A549 (cell line): ENCODE results near the gene UMODL1. TPM values are rescaled to one million over a fixed set of nuclear protein-coding genes. Genes with fewer than 3 reads are reported as not detected.

Experiments
- ATAC-seq, 2 experiments: fragments of 200-7000 bp in 1 of 2; fragments of >200 bp in 1 of 2; cut with Nextera tagmentation in 1 of 2; cut with Tn5 transposase in 1 of 2; 3 replicates each; pipeline versions ENCODE4 v1.8.0 to v1.9.1; 2018 to 2020; ENCODE audit warnings: mild to moderate bottlenecking in 1 of 2, moderate library complexity in 1 of 2
- CTCF ChIA-PET: fragments of 300-600 bp; sonication (Branson Sonifier 250); formaldehyde crosslinking; extraction: SDS; loops from one replicate; lab custom pipeline; 2021; ENCODE audit warnings: antibody characterized with exemption, inconsistent platforms; lab: Yijun Ruan, JAX
- POLR2A ChIA-PET: fragments of 350-600 bp; formaldehyde crosslinking; extraction: SDS; loops from one replicate; lab custom pipeline; 2021; ENCODE audit warnings: antibody characterized with exemption, inconsistent platforms; lab: Yijun Ruan, JAX
- DNase-seq, 2 experiments: peaks; one replicate each; pipeline versions ENCODE4 v3.0.0 to v3.0.0-alpha.2; 2011 to 2016; ENCODE audit warnings: low read depth in 1 of 2, low spot score in 1 of 2
- FAIRE-seq: peaks from 2 replicates; lab custom pipeline; 2011; peaks lifted over from hg19 to GRCh38; lab: Jason Lieb, UNC
- H3K27ac ChIP-seq, 2 experiments: fragments of >200 bp; sonication (Bioruptor Twin); formaldehyde crosslinking; 3 replicates each; pipeline ENCODE4 v1.5.1; 2016 to 2017
- H3K4me1 ChIP-seq: fragments of >200 bp; sonication (Bioruptor Twin); formaldehyde crosslinking; 3 replicates; pipeline ENCODE4 v1.6.1; 2016
- H3K4me2 ChIP-seq: fragments of >200 bp; sonication (Bioruptor Twin); formaldehyde crosslinking; 3 replicates; pipeline ENCODE4 v1.6.1; 2016
- H3K4me3 ChIP-seq: fragments of >200 bp; sonication (Bioruptor Twin); formaldehyde crosslinking; 3 replicates; pipeline ENCODE4 v1.5.1; 2016
- H3K9me3 ChIP-seq: fragments of >200 bp; sonication (Bioruptor Twin); formaldehyde crosslinking; 3 replicates; pipeline ENCODE4 v1.6.1; 2016
- CBX2 ChIP-seq: fragments of 200-600 bp; sonication (generic); IDR thresholded peaks from 2 replicates; pipeline ENCODE4 v1.6.1; 2016; ENCODE audit warnings: low read depth, mild to moderate bottlenecking, borderline replicate concordance
- CEBPB ChIP-seq, 2 experiments: fragments of >200 bp in 1 of 2; sonication (Bioruptor Twin) in 1 of 2; formaldehyde crosslinking in 1 of 2; IDR thresholded peaks; 2 replicates each; pipeline ENCODE4 v1.6.1; 2012 to 2016
- CHD2 ChIP-seq: fragments of 150-350 bp; IDR thresholded peaks from 2 replicates; pipeline ENCODE4 v1.6.1; 2014; ENCODE audit warnings: low read length; ENCODE audit not compliant: partially characterized antibody
- CHD4 ChIP-seq: fragments of 200-600 bp; sonication (generic); IDR thresholded peaks from 2 replicates; pipeline ENCODE4 v1.6.1; 2016; ENCODE audit warnings: antibody characterized with exemption, mild to moderate bottlenecking, borderline replicate concordance
- FOSL2 ChIP-seq, 2 experiments: fragments of 450-650 bp in 1 of 2; fragments of >200 bp in 1 of 2; sonication (Bioruptor Twin) in 1 of 2; formaldehyde crosslinking; IDR thresholded peaks; 2 replicates each; pipeline versions ENCODE4 v1.5.0 to v1.6.1; 2016 to 2020; ENCODE audit warnings: mild to moderate bottlenecking in 1 of 2, moderate library complexity in 1 of 2
- JUN ChIP-seq, 2 experiments: fragments of >200 bp; sonication (Bioruptor Twin); formaldehyde crosslinking; IDR thresholded peaks; 2 replicates in 1 of 2; 3 replicates in 1 of 2; pipeline ENCODE4 v1.6.1; 2016 to 2017
- JUNB ChIP-seq: fragments of >200 bp; sonication (Bioruptor Twin); formaldehyde crosslinking; IDR thresholded peaks from 2 replicates; pipeline ENCODE4 v1.6.1; 2016
- KDM5A ChIP-seq: fragments of 200-600 bp; sonication (generic); IDR thresholded peaks from 2 replicates; pipeline ENCODE4 v1.6.1; 2016; ENCODE audit warnings: antibody characterized with exemption, mild to moderate bottlenecking
- MAZ ChIP-seq: fragments of 150-350 bp; IDR thresholded peaks from 2 replicates; pipeline ENCODE4 v1.6.1; 2014; ENCODE audit warnings: antibody characterized with exemption, low read depth, low read length, borderline replicate concordance
- NPAS2 ChIP-seq: fragments of 250-450 bp; sonication (Bioruptor Pico); IDR thresholded peaks from 2 replicates; pipeline ENCODE4 v1.8.0; 2022; ENCODE audit warnings: mild to moderate bottlenecking, moderate library complexity, borderline replicate concordance
- RFX5 ChIP-seq: fragments of 450-650 bp; IDR thresholded peaks from 2 replicates; pipeline ENCODE4 v1.7.1; 2014; ENCODE audit warnings: antibody characterized with exemption, mild to moderate bottlenecking, moderate library complexity
- SMC3 ChIP-seq: fragments of >200 bp; sonication (Bioruptor Twin); formaldehyde crosslinking; IDR thresholded peaks from 3 replicates; pipeline ENCODE4 v1.6.1; 2018; ENCODE audit warnings: inconsistent platforms
- SREBF2 ChIP-seq: fragments of 450-650 bp; IDR thresholded peaks from 2 replicates; pipeline ENCODE4 v1.6.1; 2014; ENCODE audit warnings: mild to moderate bottlenecking, moderate library complexity
- TP53 ChIP-seq: fragments of 250-450 bp; sonication (Bioruptor Pico); IDR thresholded peaks from 2 replicates; pipeline ENCODE4 v1.5.0; 2021; ENCODE audit warnings: mild to moderate bottlenecking, moderate library complexity
- ZNF302 ChIP-seq: fragments of 250-450 bp; sonication (Bioruptor Pico); IDR thresholded peaks from 2 replicates; pipeline ENCODE4 v1.9.0; 2021; ENCODE audit warnings: inconsistent platforms, mild to moderate bottlenecking, moderate library complexity
- ZSCAN20 ChIP-seq: fragments of 250-450 bp; sonication (Bioruptor Pico); IDR thresholded peaks from 2 replicates; pipeline ENCODE4 v1.8.0; 2022; ENCODE audit warnings: mild to moderate bottlenecking, moderate library complexity
- WGBS: methylation state at CpG from one replicate; pipeline ENCODE4 v1.1.6; 2017; ENCODE audit errors: missing lambda C conversion rate; 5-methylcytosine and 5-hydroxymethylcytosine counted together
- polyA plus RNA-seq, 4 experiments: library from polyadenylated mRNA; depleted of rRNA in 3 of 4; stranded (reverse); fragments of >200 nt; fragmentation: RNase III in 1 of 4; extraction: RNeasy Plus Mini Kit Qiagen cat#74134 plus additional on column Dnase treatment in 1 of 4; gene quantifications; 2 replicates in 3 of 4; 3 replicates in 1 of 4; pipeline ENCODE4 v1.2.3, GENCODE V29; 2011 to 2017
- TF ChIP-seq, protein P1 (sequence below): fragments of >200 bp; sonication (Bioruptor Twin); formaldehyde crosslinking; IDR thresholded peaks from 3 replicates; pipeline ENCODE4 v1.5.1; 2016
- TF ChIP-seq, protein P2 (sequence below): fragments of 250-450 bp; sonication (Bioruptor Pico); IDR thresholded peaks from 2 replicates; pipeline ENCODE4 v1.5.0; 2021; ENCODE audit warnings: mild to moderate bottlenecking, moderate library complexity, borderline replicate concordance
- TF ChIP-seq, protein P3 (sequence below): IDR thresholded peaks from 2 replicates; pipeline ENCODE4 v1.6.1; 2012
- TF ChIP-seq, protein P4 (sequence below): fragments of >200 bp; sonication (Bioruptor Twin); formaldehyde crosslinking; IDR thresholded peaks from 2 replicates; pipeline ENCODE4 v1.6.1; 2016
- TF ChIP-seq, protein P5 (sequence below): fragments of >200 bp; sonication (Bioruptor Twin); formaldehyde crosslinking; IDR thresholded peaks from 3 replicates; pipeline ENCODE4 v1.6.1; 2016

UMODL1 gene
- polyA plus RNA-seq, 2 of the 4 experiments (the other 2 are of a cell fraction): not detected

DNA sequence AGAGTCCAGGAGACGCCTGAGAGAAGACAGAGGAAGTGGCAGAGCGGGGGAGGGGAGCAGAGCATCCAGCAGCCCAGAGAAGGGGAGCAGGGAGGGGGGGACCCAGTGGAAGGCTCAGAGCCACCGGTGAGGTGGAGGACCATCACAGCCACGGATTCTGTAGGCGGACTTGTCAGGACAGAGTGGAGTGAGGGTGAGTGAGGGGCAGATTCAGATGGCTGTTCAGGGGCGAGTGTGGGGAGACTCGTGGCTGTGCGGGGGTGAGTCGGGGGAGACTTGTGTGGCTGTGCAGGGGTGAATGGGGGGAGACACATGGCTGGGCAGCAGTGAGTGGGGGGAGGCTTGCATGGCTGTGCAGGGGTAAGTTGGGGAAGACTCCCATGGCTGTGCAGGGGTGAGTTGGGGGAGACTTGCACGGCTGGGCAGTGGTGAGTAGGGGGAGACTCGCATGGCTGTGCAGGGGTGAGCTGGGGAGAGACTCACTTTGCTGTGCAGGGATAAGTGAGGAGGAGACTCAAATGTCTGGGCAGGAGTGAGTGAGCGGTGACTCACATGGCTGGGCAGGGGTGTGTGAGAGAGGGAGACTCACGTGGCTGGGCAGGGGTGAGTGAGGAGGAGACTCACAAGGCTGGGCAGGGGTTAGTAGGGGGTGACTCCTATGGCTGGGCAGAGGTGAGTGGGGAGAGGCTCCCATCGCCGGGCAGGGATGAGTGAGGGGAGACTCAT is 91.0 kb downstream of the UMODL1 start:
- ATAC-seq (no peak), FAIRE-seq (no peak), DNase-seq (no peak)
- WGBS: 67% methylated on average over 14 of the region's 15 CpGs
- CTCF ChIA-PET: interaction anchor here (2.5 kb wide), 1 partner anchor 98 kb away, joined by 13 read pairs; no protein-coding TSS in a partner anchor
- no peak overlapping the region for H3K4me3 ChIP-seq
- H3K4me2 ChIP-seq: no peak overlapping the region
- no peak for TF ChIP-seq SREBF2
- TF ChIP-seq, protein P1, sequence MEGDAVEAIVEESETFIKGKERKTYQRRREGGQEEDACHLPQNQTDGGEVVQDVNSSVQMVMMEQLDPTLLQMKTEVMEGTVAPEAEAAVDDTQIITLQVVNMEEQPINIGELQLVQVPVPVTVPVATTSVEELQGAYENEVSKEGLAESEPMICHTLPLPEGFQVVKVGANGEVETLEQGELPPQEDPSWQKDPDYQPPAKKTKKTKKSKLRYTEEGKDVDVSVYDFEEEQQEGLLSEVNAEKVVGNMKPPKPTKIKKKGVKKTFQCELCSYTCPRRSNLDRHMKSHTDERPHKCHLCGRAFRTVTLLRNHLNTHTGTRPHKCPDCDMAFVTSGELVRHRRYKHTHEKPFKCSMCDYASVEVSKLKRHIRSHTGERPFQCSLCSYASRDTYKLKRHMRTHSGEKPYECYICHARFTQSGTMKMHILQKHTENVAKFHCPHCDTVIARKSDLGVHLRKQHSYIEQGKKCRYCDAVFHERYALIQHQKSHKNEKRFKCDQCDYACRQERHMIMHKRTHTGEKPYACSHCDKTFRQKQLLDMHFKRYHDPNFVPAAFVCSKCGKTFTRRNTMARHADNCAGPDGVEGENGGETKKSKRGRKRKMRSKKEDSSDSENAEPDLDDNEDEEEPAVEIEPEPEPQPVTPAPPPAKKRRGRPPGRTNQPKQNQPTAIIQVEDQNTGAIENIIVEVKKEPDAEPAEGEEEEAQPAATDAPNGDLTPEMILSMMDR: no peak
- TF ChIP-seq JUN (IDR thresholded peaks at IDR 0.05): no peak
- no peak for TF ChIP-seq TP53
- TF ChIP-seq ZSCAN20: no peak
- TF ChIP-seq CBX2: no peak
- no peak for TF ChIP-seq ZNF302 (CRISPR knock-in tag)
- TF ChIP-seq CHD2: no peak
- no peak for TF ChIP-seq SMC3
- TF ChIP-seq CEBPB (IDR thresholded peaks at IDR 0.05): no peak
- TF ChIP-seq MAZ: no peak
- TF ChIP-seq CHD4: no peak
- TF ChIP-seq RFX5: no peak
- TF ChIP-seq FOSL2 (IDR thresholded peaks at IDR 0.05): no peak
- no peak for TF ChIP-seq FOSL2 (CRISPR knock-in tag; IDR thresholded peaks at IDR 0.05)
- TF ChIP-seq, protein P2, sequence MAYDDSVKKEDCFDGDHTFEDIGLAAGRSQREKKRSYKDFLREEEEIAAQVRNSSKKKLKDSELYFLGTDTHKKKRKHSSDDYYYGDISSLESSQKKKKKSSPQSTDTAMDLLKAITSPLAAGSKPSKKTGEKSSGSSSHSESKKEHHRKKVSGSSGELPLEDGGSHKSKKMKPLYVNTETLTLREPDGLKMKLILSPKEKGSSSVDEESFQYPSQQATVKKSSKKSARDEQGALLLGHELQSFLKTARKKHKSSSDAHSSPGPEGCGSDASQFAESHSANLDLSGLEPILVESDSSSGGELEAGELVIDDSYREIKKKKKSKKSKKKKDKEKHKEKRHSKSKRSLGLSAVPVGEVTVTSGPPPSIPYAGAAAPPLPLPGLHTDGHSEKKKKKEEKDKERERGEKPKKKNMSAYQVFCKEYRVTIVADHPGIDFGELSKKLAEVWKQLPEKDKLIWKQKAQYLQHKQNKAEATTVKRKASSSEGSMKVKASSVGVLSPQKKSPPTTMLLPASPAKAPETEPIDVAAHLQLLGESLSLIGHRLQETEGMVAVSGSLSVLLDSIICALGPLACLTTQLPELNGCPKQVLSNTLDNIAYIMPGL (CRISPR knock-in tag): no peak
- TF ChIP-seq JUNB: no peak
- H3K4me1 ChIP-seq: no peaks in the 10 kb centered on the region
- H3K27ac ChIP-seq: no peak overlapping the region
- POLR2A ChIA-PET: no interaction called here
- no peaks in the 10 kb centered on the region for H3K9me3 ChIP-seq

DNA sequence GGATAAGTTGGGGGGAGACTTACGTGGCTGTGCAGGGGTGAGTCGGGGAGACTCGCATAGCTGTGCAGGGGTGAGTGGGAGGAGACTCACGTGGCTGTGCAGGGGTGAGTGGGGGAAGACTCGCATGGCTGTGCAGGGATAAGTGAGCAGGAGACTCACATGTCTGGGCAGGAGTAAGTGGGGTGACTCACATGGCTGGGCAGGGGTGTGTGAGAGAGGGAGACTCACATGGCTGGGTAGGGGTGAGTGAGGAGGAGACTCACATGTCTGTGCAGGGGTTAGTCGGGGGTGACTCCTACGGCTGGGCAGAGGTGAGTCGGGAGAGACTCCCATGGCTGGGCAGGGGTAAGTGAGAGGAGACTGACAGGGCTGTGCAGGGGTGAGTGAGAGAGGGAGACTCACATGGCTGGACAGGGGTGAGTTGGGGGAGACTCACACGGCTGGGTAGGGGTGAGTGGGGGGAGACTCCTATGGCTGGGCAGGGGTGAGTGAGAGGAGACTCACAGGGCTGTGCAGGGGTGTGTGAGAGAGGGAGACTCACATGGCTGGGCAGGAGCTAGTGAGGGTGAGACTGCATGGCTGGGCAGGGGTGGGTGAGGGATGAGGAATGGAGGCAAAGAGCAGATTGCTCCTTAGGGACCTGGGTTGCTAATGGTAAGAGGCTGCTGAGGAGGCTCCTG is 91.9 kb downstream of the UMODL1 start:
- no peak for TF ChIP-seq CHD2
- TF ChIP-seq, protein P3, sequence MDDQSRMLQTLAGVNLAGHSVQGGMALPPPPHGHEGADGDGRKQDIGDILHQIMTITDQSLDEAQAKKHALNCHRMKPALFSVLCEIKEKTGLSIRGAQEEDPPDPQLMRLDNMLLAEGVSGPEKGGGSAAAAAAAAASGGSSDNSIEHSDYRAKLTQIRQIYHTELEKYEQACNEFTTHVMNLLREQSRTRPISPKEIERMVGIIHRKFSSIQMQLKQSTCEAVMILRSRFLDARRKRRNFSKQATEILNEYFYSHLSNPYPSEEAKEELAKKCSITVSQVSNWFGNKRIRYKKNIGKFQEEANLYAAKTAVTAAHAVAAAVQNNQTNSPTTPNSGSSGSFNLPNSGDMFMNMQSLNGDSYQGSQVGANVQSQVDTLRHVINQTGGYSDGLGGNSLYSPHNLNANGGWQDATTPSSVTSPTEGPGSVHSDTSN: no peak
- no peak for TF ChIP-seq KDM5A
- TF ChIP-seq NPAS2 (CRISPR knock-in tag): no peak
- TF ChIP-seq, protein P4, sequence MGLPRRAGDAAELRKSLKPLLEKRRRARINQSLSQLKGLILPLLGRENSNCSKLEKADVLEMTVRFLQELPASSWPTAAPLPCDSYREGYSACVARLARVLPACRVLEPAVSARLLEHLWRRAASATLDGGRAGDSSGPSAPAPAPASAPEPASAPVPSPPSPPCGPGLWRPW: no peak
- TF ChIP-seq, protein P5, sequence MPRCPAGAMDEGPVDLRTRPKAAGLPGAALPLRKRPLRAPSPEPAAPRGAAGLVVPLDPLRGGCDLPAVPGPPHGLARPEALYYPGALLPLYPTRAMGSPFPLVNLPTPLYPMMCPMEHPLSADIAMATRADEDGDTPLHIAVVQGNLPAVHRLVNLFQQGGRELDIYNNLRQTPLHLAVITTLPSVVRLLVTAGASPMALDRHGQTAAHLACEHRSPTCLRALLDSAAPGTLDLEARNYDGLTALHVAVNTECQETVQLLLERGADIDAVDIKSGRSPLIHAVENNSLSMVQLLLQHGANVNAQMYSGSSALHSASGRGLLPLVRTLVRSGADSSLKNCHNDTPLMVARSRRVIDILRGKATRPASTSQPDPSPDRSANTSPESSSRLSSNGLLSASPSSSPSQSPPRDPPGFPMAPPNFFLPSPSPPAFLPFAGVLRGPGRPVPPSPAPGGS: no peak
- ChIA-PET CTCF (interaction anchor here (2.5 kb wide), 1 partner anchor 97 kb away, joined by 13 read pairs; no protein-coding TSS in a partner anchor), POLR2A (no interaction called here)
- Histone ChIP-seq H3K9me3 (no peaks in the 10 kb centered on the region), H3K4me1 (no peaks in the 10 kb centered on the region), H3K4me3 (no peak overlapping the region), H3K27ac (no peak overlapping the region), H3K4me2 (no peak overlapping the region)
- 54% methylated on average over 6 of the region's 9 CpGs for WGBS
- ATAC-seq (no peak), DNase-seq (no peak), FAIRE-seq (no peak)
